ENCODE data around the gene MPHOSPH8.
"Not testable (repeated sequence)": the region's sequence is repeated elsewhere in the genome, so short reads cannot be mapped to it uniquely, and the experiment has no call there.

- TF ChIP-seq CTCF (IDR thresholded peaks at IDR 0.05); MAX (CRISPR knock-in tag; IDR thresholded peaks at IDR 0.05); ARID4B (CRISPR knock-in tag; IDR thresholded peaks at IDR 0.05; ENCODE audit: borderline replicate concordance); AFF4 (CRISPR knock-in tag; IDR thresholded peaks at IDR 0.05; ENCODE audit: borderline replicate concordance); ATF6 (CRISPR knock-in tag; IDR thresholded peaks at IDR 0.05); RELA (CRISPR knock-in tag; IDR thresholded peaks at IDR 0.05; ENCODE audit: borderline replicate concordance); USF2 (CRISPR knock-in tag; IDR thresholded peaks at IDR 0.05); ZNF138 (CRISPR knock-in tag; conservative IDR thresholded peaks at IDR 0.05); USF1 (CRISPR knock-in tag; IDR thresholded peaks at IDR 0.05); ZNF263 (CRISPR knock-in tag; IDR thresholded peaks at IDR 0.05; ENCODE audit: low read depth); TP53 (CRISPR knock-in tag; IDR thresholded peaks at IDR 0.05); ZNF425 (CRISPR knock-in tag; conservative IDR thresholded peaks at IDR 0.05): not testable (repeated sequence)
Measured at GRCh38 chr13:19635926-19636325, 2.5 kb downstream of the MPHOSPH8 start.
